ENCODE data around the gene AURKB.
A peak's percentile ranks its signal among the peaks of the same experiment; 100 is the strongest.

The AURKB gene

GRCh38 chr17:8159032-8159400, 51.4 kb downstream of the AURKB start:
- Histone ChIP-seq H3K79me2 (ENCODE audit: control insufficient read depth, insufficient read depth, low read length) (peaks cover 9% of the 10 kb centered on the region), H3K23ac (ENCODE audit: low read length) (no peak overlapping the region), H2BK5ac (ENCODE audit: low read length) (no peak overlapping the region), H2AK5ac (ENCODE audit: low read length) (no peak overlapping the region), H3K27ac (ENCODE audit: low read depth, low read length) (no peak overlapping the region), H3K56ac (ENCODE audit: low read length) (no peak overlapping the region), H3K4ac (ENCODE audit: low read depth, low read length) (no peak overlapping the region), H3K9ac (ENCODE audit: low read length) (no peak overlapping the region), H4K8ac (ENCODE audit: low read depth, low read length) (no peak overlapping the region), H3K79me1 (ENCODE audit: low read length) (peaks cover 17% of the 10 kb centered on the region), H3K27me3 (ENCODE audit: insufficient read depth, low read length, poor library complexity) (no peaks in the 10 kb centered on the region), H3K18ac (ENCODE audit: low read length) (no peak overlapping the region), H3K4me1 (ENCODE audit: control insufficient read depth, low read depth, low read length) (peaks cover 19% of the 10 kb centered on the region), H3K4me2 (ENCODE audit: low read length) (no peak overlapping the region), H2BK120ac (ENCODE audit: low read depth, low read length) (no peak overlapping the region), H3K36me3 (ENCODE audit: control insufficient read depth, insufficient read depth, low read length) (peaks cover 3% of the 10 kb centered on the region), H4K5ac (ENCODE audit: low read length) (no peak overlapping the region), H2BK15ac (replicated peaks; ENCODE audit: low read depth) (no peak overlapping the region), H3K4me3 (ENCODE audit: low read length) (no peak overlapping the region)
- DNase-seq, result no peak
- WGBS (ENCODE audit: extremely low coverage, insufficient coverage, low lambda C conversion rate), result no CpG with 5 or more reads among the region's 3 CpGs

- H3K27me3 ChIP-seq (ENCODE audit: insufficient read depth, low read length, poor library complexity), result no peaks in the 10 kb centered on the region
- H3K18ac ChIP-seq (ENCODE audit: low read length), result no peak overlapping the region
- no peak overlapping the region for H3K9ac ChIP-seq (ENCODE audit: low read length)
- peak; percentile 92 for DNase-seq
- H3K36me3 ChIP-seq (ENCODE audit: control insufficient read depth, insufficient read depth, low read length), result peaks cover 3% of the 10 kb centered on the region
- H3K4ac ChIP-seq (ENCODE audit: low read depth, low read length), result no peak overlapping the region
- no peak overlapping the region for H2BK15ac ChIP-seq (replicated peaks; ENCODE audit: low read depth)
- no peak overlapping the region for H3K56ac ChIP-seq (ENCODE audit: low read length)
- no peak overlapping the region for H3K4me2 ChIP-seq (ENCODE audit: low read length)
- no peak overlapping the region for H3K4me3 ChIP-seq (ENCODE audit: low read length)
- peaks cover 17% of the 10 kb centered on the region for H3K4me1 ChIP-seq (ENCODE audit: control insufficient read depth, low read depth, low read length)
- H4K8ac ChIP-seq (ENCODE audit: low read depth, low read length), result no peak overlapping the region
- H2BK5ac ChIP-seq (ENCODE audit: low read length), result no peak overlapping the region
- no peak overlapping the region for H3K23ac ChIP-seq (ENCODE audit: low read length)
- no peak overlapping the region for H4K5ac ChIP-seq (ENCODE audit: low read length)
- no peak overlapping the region for H2BK120ac ChIP-seq (ENCODE audit: low read depth, low read length)
- H2AK5ac ChIP-seq (ENCODE audit: low read length), result no peak overlapping the region
- peaks cover 17% of the 10 kb centered on the region for H3K79me1 ChIP-seq (ENCODE audit: low read length)
- no peak overlapping the region for H3K27ac ChIP-seq (ENCODE audit: low read depth, low read length)
- H3K79me2 ChIP-seq (ENCODE audit: control insufficient read depth, insufficient read depth, low read length), result peaks cover 9% of the 10 kb centered on the region
- no CpG with 5 or more reads among the region's 20 CpGs for WGBS (ENCODE audit: extremely low coverage, insufficient coverage, low lambda C conversion rate)
Observed at GRCh38 chr17:8158267-8159031, 51.9 kb downstream of the AURKB start.

- Histone ChIP-seq H3K9ac (ENCODE audit: low read length) (peak overlapping the region; percentile 93), H3K4me1 (ENCODE audit: control insufficient read depth, low read depth, low read length) (peaks cover 16% of the 10 kb centered on the region), H2BK5ac (ENCODE audit: low read length) (no peak overlapping the region), H2BK120ac (ENCODE audit: low read depth, low read length) (no peak overlapping the region), H3K23ac (ENCODE audit: low read length) (no peak overlapping the region), H3K4me3 (ENCODE audit: low read length) (peak overlapping the region; percentile 83), H3K18ac (ENCODE audit: low read length) (peak overlapping the region; percentile 36), H3K4me2 (ENCODE audit: low read length) (peak overlapping the region; percentile 97), H3K79me1 (ENCODE audit: low read length) (peaks cover 10% of the 10 kb centered on the region), H3K56ac (ENCODE audit: low read length) (peak overlapping the region; percentile 88), H4K5ac (ENCODE audit: low read length) (no peak overlapping the region), H3K27me3 (ENCODE audit: insufficient read depth, low read length, poor library complexity) (no peaks in the 10 kb centered on the region), H4K8ac (ENCODE audit: low read depth, low read length) (no peak overlapping the region), H2AK5ac (ENCODE audit: low read length) (no peak overlapping the region), H3K27ac (ENCODE audit: low read depth, low read length) (peak overlapping the region; percentile 81), H3K36me3 (ENCODE audit: control insufficient read depth, insufficient read depth, low read length) (peaks cover 3% of the 10 kb centered on the region), H3K4ac (ENCODE audit: low read depth, low read length) (peak overlapping the region; percentile 42), H2BK15ac (replicated peaks; ENCODE audit: low read depth) (no peak overlapping the region), H3K79me2 (ENCODE audit: control insufficient read depth, insufficient read depth, low read length) (no peaks in the 10 kb centered on the region)
- no CpG with 5 or more reads among the region's 59 CpGs for WGBS (ENCODE audit: extremely low coverage, insufficient coverage, low lambda C conversion rate)
- peak; percentile 100 for DNase-seq
Observed at GRCh38 chr17:8156246-8156992, 54.0 kb downstream of the AURKB start.

- no peak for DNase-seq
- no peak overlapping the region for H2BK5ac ChIP-seq (ENCODE audit: low read length)
- peak overlapping the region; percentile 97 for H3K4me2 ChIP-seq (ENCODE audit: low read length)
- peaks cover 16% of the 10 kb centered on the region for H3K4me1 ChIP-seq (ENCODE audit: control insufficient read depth, low read depth, low read length)
- no peak overlapping the region for H3K27ac ChIP-seq (ENCODE audit: low read depth, low read length)
- H2BK120ac ChIP-seq (ENCODE audit: low read depth, low read length), result no peak overlapping the region
- H2BK15ac ChIP-seq (replicated peaks; ENCODE audit: low read depth), result no peak overlapping the region
- no peak overlapping the region for H4K8ac ChIP-seq (ENCODE audit: low read depth, low read length)
- no peak overlapping the region for H3K23ac ChIP-seq (ENCODE audit: low read length)
- no peaks in the 10 kb centered on the region for H3K27me3 ChIP-seq (ENCODE audit: insufficient read depth, low read length, poor library complexity)
- no peak overlapping the region for H3K4ac ChIP-seq (ENCODE audit: low read depth, low read length)
- H2AK5ac ChIP-seq (ENCODE audit: low read length), result no peak overlapping the region
- WGBS (ENCODE audit: extremely low coverage, insufficient coverage, low lambda C conversion rate), result no CpG with 5 or more reads among the region's 11 CpGs
- H3K4me3 ChIP-seq (ENCODE audit: low read length), result peak overlapping the region; percentile 83
- H3K79me1 ChIP-seq (ENCODE audit: low read length), result peaks cover 6% of the 10 kb centered on the region
- H3K36me3 ChIP-seq (ENCODE audit: control insufficient read depth, insufficient read depth, low read length), result peaks cover 1% of the 10 kb centered on the region
- H4K5ac ChIP-seq (ENCODE audit: low read length), result no peak overlapping the region
- no peak overlapping the region for H3K18ac ChIP-seq (ENCODE audit: low read length)
- H3K56ac ChIP-seq (ENCODE audit: low read length), result peak overlapping the region; percentile 88
- H3K9ac ChIP-seq (ENCODE audit: low read length), result peak overlapping the region; percentile 82
- no peaks in the 10 kb centered on the region for H3K79me2 ChIP-seq (ENCODE audit: control insufficient read depth, insufficient read depth, low read length)
Observed at GRCh38 chr17:8155996-8156245, 54.5 kb downstream of the AURKB start.

GRCh38 chr17:8155231-8155995, 55.0 kb downstream of the AURKB start:
- H2AK5ac ChIP-seq (ENCODE audit: low read length), result peak overlapping the region; percentile 52
- H3K4me1 ChIP-seq (ENCODE audit: control insufficient read depth, low read depth, low read length), result peaks cover 18% of the 10 kb centered on the region
- peak overlapping the region; percentile 83 for H3K4me3 ChIP-seq (ENCODE audit: low read length)
- DNase-seq, result no peak
- H4K5ac ChIP-seq (ENCODE audit: low read length), result no peak overlapping the region
- peak overlapping the region; percentile 82 for H3K9ac ChIP-seq (ENCODE audit: low read length)
- H3K79me1 ChIP-seq (ENCODE audit: low read length), result peaks cover 8% of the 10 kb centered on the region
- H3K23ac ChIP-seq (ENCODE audit: low read length), result no peak overlapping the region
- H3K79me2 ChIP-seq (ENCODE audit: control insufficient read depth, insufficient read depth, low read length), result peaks cover 2% of the 10 kb centered on the region
- H2BK120ac ChIP-seq (ENCODE audit: low read depth, low read length), result no peak overlapping the region
- H2BK15ac ChIP-seq (replicated peaks; ENCODE audit: low read depth), result no peak overlapping the region
- peak overlapping the region; percentile 97 for H3K4me2 ChIP-seq (ENCODE audit: low read length)
- no peak overlapping the region for H4K8ac ChIP-seq (ENCODE audit: low read depth, low read length)
- H3K27me3 ChIP-seq (ENCODE audit: insufficient read depth, low read length, poor library complexity), result no peaks in the 10 kb centered on the region
- H2BK5ac ChIP-seq (ENCODE audit: low read length), result no peak overlapping the region
- no peak overlapping the region for H3K4ac ChIP-seq (ENCODE audit: low read depth, low read length)
- WGBS (ENCODE audit: extremely low coverage, insufficient coverage, low lambda C conversion rate), result no CpG with 5 or more reads among the region's 14 CpGs
- H3K56ac ChIP-seq (ENCODE audit: low read length), result peak overlapping the region; percentile 88
- no peak overlapping the region for H3K18ac ChIP-seq (ENCODE audit: low read length)
- H3K36me3 ChIP-seq (ENCODE audit: control insufficient read depth, insufficient read depth, low read length), result no peaks in the 10 kb centered on the region
- no peak overlapping the region for H3K27ac ChIP-seq (ENCODE audit: low read depth, low read length)

Data from mesendoderm (in vitro differentiated cells).